GM21723 (cell line): ENCODE data around the gene CCM2.

Experiments used
- ATAC-seq: cut with Tn5 transposase; IDR thresholded peaks from one replicate; pipeline ENCODE4 v1.9.1; 2021; ENCODE audit warnings: mild to moderate bottlenecking, moderate library complexity; ENCODE audit not compliant: unreplicated experiment

The CCM2 gene

GRCh38 chr7:45064047-45064725, 64.2 kb downstream of the CCM2 start:
- no peak for ATAC-seq

- ATAC-seq: no peak
These were observed 65.3 kb downstream of the CCM2 start for GRCh38 chr7:45065031-45065995.

- ATAC-seq: no peak
These were observed 66.4 kb downstream of the CCM2 start for GRCh38 chr7:45066409-45066808.

- no peak for ATAC-seq
These were observed 67.6 kb downstream of the CCM2 start for GRCh38 chr7:45067582-45067981.

GRCh38 chr7:45068236-45069023, 68.4 kb downstream of the CCM2 start:
- ATAC-seq: no peak

- no peak for ATAC-seq
These were observed 69.6 kb downstream of the CCM2 start for GRCh38 chr7:45069444-45070253.

- ATAC-seq: no peak
These were observed 70.2 kb downstream of the CCM2 start for GRCh38 chr7:45070254-45070642.

- ATAC-seq: no peak
These were observed 71.5 kb downstream of the CCM2 start for GRCh38 chr7:45071528-45071927.

GRCh38 chr7:45072131-45073030, 72.4 kb downstream of the CCM2 start:
- ATAC-seq: no peak

- ATAC-seq: no peak
These were observed 73.2 kb downstream of the CCM2 start for GRCh38 chr7:45073031-45073785.

- no peak for ATAC-seq
These were observed 74.0 kb downstream of the CCM2 start for GRCh38 chr7:45073786-45074527.

GRCh38 chr7:45074528-45075354, 74.7 kb downstream of the CCM2 start:
- ATAC-seq: no peak

- no peak for ATAC-seq
These were observed 75.3 kb downstream of the CCM2 start for GRCh38 chr7:45075355-45075644.

GRCh38 chr7:45075871-45076796, 76.1 kb downstream of the CCM2 start:
- ATAC-seq: no peak

- no peak for ATAC-seq
These were observed 76.9 kb downstream of the CCM2 start for GRCh38 chr7:45076946-45077345.

GRCh38 chr7:45077579-45077978, 77.6 kb downstream of the CCM2 start:
- ATAC-seq: no peak
